GM10847 (cell line): ENCODE data around the gene ERN1.

ENCODE experiments used
- POLR2A ChIP-seq: IDR thresholded peaks from 2 replicates; pipeline ENCODE4 v1.6.1; 2011; ENCODE audit not compliant: insufficient read length; ENCODE audit errors: extremely low read depth

The ERN1 gene

GRCh38 chr17:64149196-64149595, 19.3 kb upstream of the ERN1 start:
- no peak for TF ChIP-seq POLR2A

GRCh38 chr17:64148699-64149098, 18.8 kb upstream of the ERN1 start:
- TF ChIP-seq POLR2A: no peak

- TF ChIP-seq POLR2A: no peak
Measured at GRCh38 chr17:64148017-64148631, 18.2 kb upstream of the ERN1 start.

GRCh38 chr17:64147110-64148016, 17.4 kb upstream of the ERN1 start:
- TF ChIP-seq POLR2A: peak; percentile 47

GRCh38 chr17:64146418-64147109, 16.6 kb upstream of the ERN1 start:
- no peak for TF ChIP-seq POLR2A

- peak; percentile 100 for TF ChIP-seq POLR2A
Measured at GRCh38 chr17:64145751-64146417, 15.9 kb upstream of the ERN1 start.

GRCh38 chr17:64145375-64145750, 15.4 kb upstream of the ERN1 start:
- no peak for TF ChIP-seq POLR2A

- no peak for TF ChIP-seq POLR2A
Measured at GRCh38 chr17:64139542-64139941, 9.6 kb upstream of the ERN1 start.

GRCh38 chr17:64138441-64138840, 8.5 kb upstream of the ERN1 start:
- TF ChIP-seq POLR2A: no peak

GRCh38 chr17:64135000-64135399, 5.1 kb upstream of the ERN1 start:
- TF ChIP-seq POLR2A: no peak

GRCh38 chr17:64134216-64134970, 4.4 kb upstream of the ERN1 start:
- TF ChIP-seq POLR2A: no peak

GRCh38 chr17:64133546-64134215, 3.7 kb upstream of the ERN1 start:
- TF ChIP-seq POLR2A: no peak

- no peak for TF ChIP-seq POLR2A
Measured at GRCh38 chr17:64131606-64132270, 1.8 kb upstream of the ERN1 start.

GRCh38 chr17:64130559-64131001, 636 bp upstream of the ERN1 start:
- TF ChIP-seq POLR2A: no peak
